A549 (cell line): ENCODE results near the gene MAD1L1. TPM values are rescaled to one million over a fixed set of nuclear protein-coding genes. Genes with fewer than 3 reads are reported as not detected.

ENCODE experiments used
- ATAC-seq, 2 experiments: fragments of 200-7000 bp in 1 of 2; fragments of >200 bp in 1 of 2; cut with Nextera tagmentation in 1 of 2; cut with Tn5 transposase in 1 of 2; 3 replicates each; pipeline versions ENCODE4 v1.8.0 to v1.9.1; 2018 to 2020; ENCODE audit warnings: mild to moderate bottlenecking in 1 of 2, moderate library complexity in 1 of 2
- CTCF ChIA-PET: fragments of 300-600 bp; sonication (Branson Sonifier 250); formaldehyde crosslinking; extraction: SDS; loops from one replicate; lab custom pipeline; 2021; ENCODE audit warnings: antibody characterized with exemption, inconsistent platforms; lab: Yijun Ruan, JAX
- POLR2A ChIA-PET: fragments of 350-600 bp; formaldehyde crosslinking; extraction: SDS; loops from one replicate; lab custom pipeline; 2021; ENCODE audit warnings: antibody characterized with exemption, inconsistent platforms; lab: Yijun Ruan, JAX
- DNase-seq, 2 experiments: peaks; one replicate each; pipeline versions ENCODE4 v3.0.0 to v3.0.0-alpha.2; 2011 to 2016; ENCODE audit warnings: low read depth in 1 of 2, low spot score in 1 of 2
- FAIRE-seq: peaks from 2 replicates; lab custom pipeline; 2011; peaks lifted over from hg19 to GRCh38; lab: Jason Lieb, UNC
- H3K27ac ChIP-seq, 2 experiments: fragments of >200 bp; sonication (Bioruptor Twin); formaldehyde crosslinking; 3 replicates each; pipeline ENCODE4 v1.5.1; 2016 to 2017
- H3K4me1 ChIP-seq: fragments of >200 bp; sonication (Bioruptor Twin); formaldehyde crosslinking; 3 replicates; pipeline ENCODE4 v1.6.1; 2016
- H3K4me2 ChIP-seq: fragments of >200 bp; sonication (Bioruptor Twin); formaldehyde crosslinking; 3 replicates; pipeline ENCODE4 v1.6.1; 2016
- H3K4me3 ChIP-seq: fragments of >200 bp; sonication (Bioruptor Twin); formaldehyde crosslinking; 3 replicates; pipeline ENCODE4 v1.5.1; 2016
- H3K9me3 ChIP-seq: fragments of >200 bp; sonication (Bioruptor Twin); formaldehyde crosslinking; 3 replicates; pipeline ENCODE4 v1.6.1; 2016
- BCL3 ChIP-seq: fragments of >200 bp; sonication (Bioruptor Twin); formaldehyde crosslinking; IDR thresholded peaks from 3 replicates; pipeline ENCODE4 v1.6.1; 2016
- CBX2 ChIP-seq: fragments of 200-600 bp; sonication (generic); IDR thresholded peaks from 2 replicates; pipeline ENCODE4 v1.6.1; 2016; ENCODE audit warnings: low read depth, mild to moderate bottlenecking, borderline replicate concordance
- CEBPB ChIP-seq, 2 experiments: fragments of >200 bp in 1 of 2; sonication (Bioruptor Twin) in 1 of 2; formaldehyde crosslinking in 1 of 2; IDR thresholded peaks; 2 replicates each; pipeline ENCODE4 v1.6.1; 2012 to 2016
- CHD2 ChIP-seq: fragments of 150-350 bp; IDR thresholded peaks from 2 replicates; pipeline ENCODE4 v1.6.1; 2014; ENCODE audit warnings: low read length; ENCODE audit not compliant: partially characterized antibody
- CHD4 ChIP-seq: fragments of 200-600 bp; sonication (generic); IDR thresholded peaks from 2 replicates; pipeline ENCODE4 v1.6.1; 2016; ENCODE audit warnings: antibody characterized with exemption, mild to moderate bottlenecking, borderline replicate concordance
- EP300 ChIP-seq, 2 experiments: fragments of >200 bp; sonication (Bioruptor Twin); formaldehyde crosslinking; IDR thresholded peaks; 2 replicates in 1 of 2; 3 replicates in 1 of 2; pipeline ENCODE4 v1.6.1; 2016 to 2017
- FOSB ChIP-seq: fragments of 250-450 bp; sonication (Bioruptor Pico); IDR thresholded peaks from 2 replicates; pipeline ENCODE4 v1.5.0; 2020; ENCODE audit warnings: mild to moderate bottlenecking, moderate library complexity
- FOXS1 ChIP-seq: fragments of 250-450 bp; sonication (Bioruptor Pico); IDR thresholded peaks from 2 replicates; pipeline ENCODE4 v1.5.0; 2020; ENCODE audit warnings: mild to moderate bottlenecking, moderate library complexity
- HEYL ChIP-seq: fragments of 250-450 bp; sonication (Bioruptor Pico); IDR thresholded peaks from 2 replicates; pipeline ENCODE4 v1.8.0; 2021; ENCODE audit warnings: mild to moderate bottlenecking, moderate library complexity
- HOXB5 ChIP-seq: fragments of 250-450 bp; sonication (Bioruptor Pico); IDR thresholded peaks from 2 replicates; pipeline ENCODE4 v1.5.0; 2020; ENCODE audit warnings: mild to moderate bottlenecking, moderate library complexity
- JUNB ChIP-seq: fragments of >200 bp; sonication (Bioruptor Twin); formaldehyde crosslinking; IDR thresholded peaks from 2 replicates; pipeline ENCODE4 v1.6.1; 2016
- KDM1A ChIP-seq: fragments of 200-600 bp; sonication (generic); IDR thresholded peaks from 2 replicates; pipeline ENCODE4 v1.6.1; 2016; ENCODE audit warnings: low read depth, mild to moderate bottlenecking
- KDM5A ChIP-seq: fragments of 200-600 bp; sonication (generic); IDR thresholded peaks from 2 replicates; pipeline ENCODE4 v1.6.1; 2016; ENCODE audit warnings: antibody characterized with exemption, mild to moderate bottlenecking
- MAX ChIP-seq: IDR thresholded peaks from 2 replicates; pipeline ENCODE4 v1.6.1; 2012
- MAZ ChIP-seq: fragments of 150-350 bp; IDR thresholded peaks from 2 replicates; pipeline ENCODE4 v1.6.1; 2014; ENCODE audit warnings: antibody characterized with exemption, low read depth, low read length, borderline replicate concordance
- NFE2L2 ChIP-seq: fragments of 150-350 bp; conservative IDR thresholded peaks from 2 replicates; pipeline ENCODE4 v1.6.1; 2014; ENCODE audit warnings: low read length
- NPAS2 ChIP-seq: fragments of 250-450 bp; sonication (Bioruptor Pico); IDR thresholded peaks from 2 replicates; pipeline ENCODE4 v1.8.0; 2022; ENCODE audit warnings: mild to moderate bottlenecking, moderate library complexity, borderline replicate concordance
- NR3C1 ChIP-seq: fragments of >200 bp; sonication (Bioruptor Twin); formaldehyde crosslinking; IDR thresholded peaks from 3 replicates; pipeline ENCODE4 v1.6.1; 2017
- POLR2A ChIP-seq: IDR thresholded peaks from 2 replicates; pipeline ENCODE4 v1.6.1; 2012; ENCODE audit warnings: mild to moderate bottlenecking, low read length
- POLR2AphosphoS2 ChIP-seq: conservative IDR thresholded peaks from 2 replicates; pipeline ENCODE4 v1.6.1; 2012; ENCODE audit warnings: low read length, improper control_type of control experiment, inconsistent platforms
- RFX5 ChIP-seq: fragments of 450-650 bp; IDR thresholded peaks from 2 replicates; pipeline ENCODE4 v1.7.1; 2014; ENCODE audit warnings: antibody characterized with exemption, mild to moderate bottlenecking, moderate library complexity
- RNF2 ChIP-seq: fragments of 200-600 bp; sonication (generic); IDR thresholded peaks from 2 replicates; pipeline ENCODE4 v1.6.1; 2016; ENCODE audit warnings: low read depth, mild to moderate bottlenecking, antibody characterized with exemption, moderate library complexity, borderline replicate concordance
- TFCP2L1 ChIP-seq: fragments of 250-450 bp; sonication (Bioruptor Pico); IDR thresholded peaks from 2 replicates; pipeline ENCODE4 v1.5.0; 2021; ENCODE audit warnings: mild to moderate bottlenecking
- TP53 ChIP-seq: fragments of 250-450 bp; sonication (Bioruptor Pico); IDR thresholded peaks from 2 replicates; pipeline ENCODE4 v1.5.0; 2021; ENCODE audit warnings: mild to moderate bottlenecking, moderate library complexity
- ZFP36 ChIP-seq: fragments of 450-650 bp; IDR thresholded peaks from 2 replicates; pipeline ENCODE4 v1.6.1; 2014; ENCODE audit warnings: borderline replicate concordance; ENCODE audit not compliant: partially characterized antibody
- ZNF302 ChIP-seq: fragments of 250-450 bp; sonication (Bioruptor Pico); IDR thresholded peaks from 2 replicates; pipeline ENCODE4 v1.9.0; 2021; ENCODE audit warnings: inconsistent platforms, mild to moderate bottlenecking, moderate library complexity
- ZSCAN20 ChIP-seq: fragments of 250-450 bp; sonication (Bioruptor Pico); IDR thresholded peaks from 2 replicates; pipeline ENCODE4 v1.8.0; 2022; ENCODE audit warnings: mild to moderate bottlenecking, moderate library complexity
- WGBS: methylation state at CpG from one replicate; pipeline ENCODE4 v1.1.6; 2017; ENCODE audit errors: missing lambda C conversion rate; 5-methylcytosine and 5-hydroxymethylcytosine counted together
- polyA plus RNA-seq, 4 experiments: library from polyadenylated mRNA; depleted of rRNA in 3 of 4; stranded (reverse); fragments of >200 nt; fragmentation: RNase III in 1 of 4; extraction: RNeasy Plus Mini Kit Qiagen cat#74134 plus additional on column Dnase treatment in 1 of 4; gene quantifications; 2 replicates in 3 of 4; 3 replicates in 1 of 4; pipeline ENCODE4 v1.2.3, GENCODE V29; 2011 to 2017
- TF ChIP-seq, protein P1 (sequence below): IDR thresholded peaks from 2 replicates; pipeline ENCODE4 v1.6.1; 2012; ENCODE audit warnings: low read depth, borderline replicate concordance

The MAD1L1 gene
- polyA plus RNA-seq, 2 of the 4 experiments (the other 2 are of a cell fraction) = 13.6 to 16.6 TPM

DNA sequence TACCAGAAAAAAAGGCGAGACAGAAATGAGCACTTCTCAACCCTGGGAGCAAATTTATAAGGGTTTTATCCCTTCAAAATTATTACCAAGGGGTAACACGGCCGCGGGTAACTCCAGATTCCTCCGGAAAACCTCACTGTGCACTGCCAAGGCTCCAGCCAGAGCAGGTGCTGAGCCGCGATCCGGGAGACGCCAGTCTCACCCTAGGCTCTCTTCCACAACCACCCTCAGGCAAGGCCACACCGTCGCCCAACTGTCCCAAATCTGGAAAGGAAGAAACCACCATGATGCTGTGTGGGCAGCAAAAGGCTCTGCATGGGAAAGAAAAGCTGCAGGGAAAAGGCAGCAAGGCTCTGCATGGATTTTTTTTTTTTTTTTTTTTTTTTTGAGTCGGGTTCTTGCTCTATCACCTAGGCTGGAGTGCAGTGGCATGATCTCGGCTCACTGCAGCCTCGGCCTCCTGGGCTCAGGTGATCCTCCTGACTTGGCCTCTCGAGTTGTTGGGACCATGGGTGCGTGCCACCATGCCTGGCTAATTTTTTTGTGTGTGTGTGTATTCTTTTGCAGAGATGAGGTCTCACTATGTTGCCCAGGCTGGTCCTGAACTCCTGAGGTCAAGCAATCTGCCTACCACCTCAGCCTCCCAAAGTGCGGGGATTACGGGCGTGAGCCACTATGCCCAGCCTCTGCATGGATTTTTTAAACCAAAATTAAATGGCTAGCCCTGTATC, 39.0 kb downstream of the MAD1L1 start:
- CTCF ChIA-PET = interaction anchor here (1.7 to 2.6 kb wide), 2 partner anchors 15 to 124 kb away, joined by 4 to 11 read pairs; no protein-coding TSS in a partner anchor
- WGBS = 92% methylated on average over 19 of the region's 19 CpGs
- H3K4me2 ChIP-seq = no peak overlapping the region
- POLR2A ChIA-PET = no interaction called here
- DNase-seq = no peak
- no peak overlapping the region for H3K4me3 ChIP-seq
- TF ChIP-seq NFE2L2 = no peak
- TF ChIP-seq KDM1A = no peak
- TF ChIP-seq, protein P1, sequence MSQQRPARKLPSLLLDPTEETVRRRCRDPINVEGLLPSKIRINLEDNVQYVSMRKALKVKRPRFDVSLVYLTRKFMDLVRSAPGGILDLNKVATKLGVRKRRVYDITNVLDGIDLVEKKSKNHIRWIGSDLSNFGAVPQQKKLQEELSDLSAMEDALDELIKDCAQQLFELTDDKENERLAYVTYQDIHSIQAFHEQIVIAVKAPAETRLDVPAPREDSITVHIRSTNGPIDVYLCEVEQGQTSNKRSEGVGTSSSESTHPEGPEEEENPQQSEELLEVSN = no peak
- TF ChIP-seq MAX = no peak
- TF ChIP-seq RFX5 = no peak
- TF ChIP-seq JUNB = no peak
- no peak for TF ChIP-seq HEYL (CRISPR knock-in tag)
- no peak for TF ChIP-seq TFCP2L1
- TF ChIP-seq NR3C1 = no peak
- no peak for TF ChIP-seq ZFP36
- TF ChIP-seq KDM5A = no peak
- no peak for TF ChIP-seq FOSB
- TF ChIP-seq MAZ = no peak
- no peak for TF ChIP-seq TP53 (CRISPR knock-in tag)
- no peak for TF ChIP-seq FOXS1 (CRISPR knock-in tag)
- no peak for TF ChIP-seq EP300 (IDR thresholded peaks at IDR 0.05)
- TF ChIP-seq BCL3 = no peak
- TF ChIP-seq NPAS2 (CRISPR knock-in tag) = no peak
- TF ChIP-seq ZSCAN20 (CRISPR knock-in tag) = no peak
- TF ChIP-seq POLR2AphosphoS2 = no peak
- TF ChIP-seq, all 56 proteins: peak for 0
- no peaks in the 10 kb centered on the region for H3K4me1 ChIP-seq
- H3K27ac ChIP-seq = no peak overlapping the region
- peaks cover 15% of the 10 kb centered on the region for H3K9me3 ChIP-seq
- ATAC-seq = no peak
- FAIRE-seq = no peak

- TF ChIP-seq POLR2A (no peak), POLR2AphosphoS2 (no peak), ZFP36 (no peak), KDM1A (no peak), CEBPB (IDR thresholded peaks at IDR 0.05) (no peak), CHD4 (no peak), RNF2 (no peak), CBX2 (no peak), BCL3 (no peak), ZNF302 (CRISPR knock-in tag) (no peak), CHD2 (no peak), TFCP2L1 (no peak), HOXB5 (CRISPR knock-in tag) (no peak), RFX5 (no peak)
- 91% methylated on average over 16 of the region's 18 CpGs for WGBS
- FAIRE-seq = no peak
- H3K4me1 ChIP-seq = no peaks in the 10 kb centered on the region
- H3K9me3 ChIP-seq = peaks cover 17% of the 10 kb centered on the region
- ChIA-PET CTCF (no interaction called here), POLR2A (no interaction called here)
- no peak overlapping the region for H3K27ac ChIP-seq
- no peak for DNase-seq
- H3K4me3 ChIP-seq = no peak overlapping the region
- 0 out of 6 replicates have a peak, but pooled peaks of 1 of the 2 experiments have one; percentile 34 for ATAC-seq
- H3K4me2 ChIP-seq = no peak overlapping the region
These were observed 39.8 kb downstream of the MAD1L1 start for GRCh38 chr7:2192831-2193534.
